OCI-LY3 (cell line): ENCODE measurements around the gene BCAP31.

Experiments
- CTCF ChIP-seq: fragments of 200-600, 300-600 bp; sonication (generic); IDR thresholded peaks from 2 replicates; pipeline ENCODE4 v1.5.1; 2014; ENCODE audit warnings: antibody characterized with exemption, low read length, low read depth
- EZH2phosphoT487 ChIP-seq: fragments of 200-600 bp; shearing (Covaris generic); IDR thresholded peaks from 2 replicates; pipeline ENCODE4 v1.6.1; 2018; ENCODE audit warnings: antibody characterized with exemption, mixed run types, low read depth

GRCh38 chrX:153694687-153695270, 29.4 kb downstream of the BCAP31 start:
- no peak for TF ChIP-seq CTCF
- no peak for TF ChIP-seq EZH2phosphoT487
